Measurements from ENCODE around the gene TIAM1.

TIAM1 gene

GRCh38 chr21:31115249-31115648 lies 228.8 kb downstream of the TIAM1 start:
- DNase-seq (ENCODE audit: low read depth): no peak
- TF ChIP-seq MYC (IDR thresholded peaks at IDR 0.05; ENCODE audit: low read depth, low read length): no peak
- TF ChIP-seq, protein P1, sequence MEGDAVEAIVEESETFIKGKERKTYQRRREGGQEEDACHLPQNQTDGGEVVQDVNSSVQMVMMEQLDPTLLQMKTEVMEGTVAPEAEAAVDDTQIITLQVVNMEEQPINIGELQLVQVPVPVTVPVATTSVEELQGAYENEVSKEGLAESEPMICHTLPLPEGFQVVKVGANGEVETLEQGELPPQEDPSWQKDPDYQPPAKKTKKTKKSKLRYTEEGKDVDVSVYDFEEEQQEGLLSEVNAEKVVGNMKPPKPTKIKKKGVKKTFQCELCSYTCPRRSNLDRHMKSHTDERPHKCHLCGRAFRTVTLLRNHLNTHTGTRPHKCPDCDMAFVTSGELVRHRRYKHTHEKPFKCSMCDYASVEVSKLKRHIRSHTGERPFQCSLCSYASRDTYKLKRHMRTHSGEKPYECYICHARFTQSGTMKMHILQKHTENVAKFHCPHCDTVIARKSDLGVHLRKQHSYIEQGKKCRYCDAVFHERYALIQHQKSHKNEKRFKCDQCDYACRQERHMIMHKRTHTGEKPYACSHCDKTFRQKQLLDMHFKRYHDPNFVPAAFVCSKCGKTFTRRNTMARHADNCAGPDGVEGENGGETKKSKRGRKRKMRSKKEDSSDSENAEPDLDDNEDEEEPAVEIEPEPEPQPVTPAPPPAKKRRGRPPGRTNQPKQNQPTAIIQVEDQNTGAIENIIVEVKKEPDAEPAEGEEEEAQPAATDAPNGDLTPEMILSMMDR (IDR thresholded peaks at IDR 0.05; ENCODE audit: low read depth, low read length): no peak
- TF ChIP-seq POLR2A (IDR thresholded peaks at IDR 0.05; ENCODE audit: extremely low read depth, insufficient read length): no peak
- no peak for TF ChIP-seq MAX (IDR thresholded peaks at IDR 0.05; ENCODE audit: low read depth, low read length)
- H3K4me3 ChIP-seq (ENCODE audit: low read depth, low read length): no peak overlapping the region

GRCh38 chr21:31111093-31111492 lies 233.0 kb downstream of the TIAM1 start:
- no peak for DNase-seq (ENCODE audit: low read depth)
- H3K4me3 ChIP-seq (ENCODE audit: low read depth, low read length): no peak overlapping the region
- TF ChIP-seq MAX (IDR thresholded peaks at IDR 0.05; ENCODE audit: low read depth, low read length) (no peak), MYC (IDR thresholded peaks at IDR 0.05; ENCODE audit: low read depth, low read length) (no peak), POLR2A (IDR thresholded peaks at IDR 0.05; ENCODE audit: extremely low read depth, insufficient read length) (no peak)
- TF ChIP-seq, protein P1 (IDR thresholded peaks at IDR 0.05; ENCODE audit: low read depth, low read length): no peak

DNA sequence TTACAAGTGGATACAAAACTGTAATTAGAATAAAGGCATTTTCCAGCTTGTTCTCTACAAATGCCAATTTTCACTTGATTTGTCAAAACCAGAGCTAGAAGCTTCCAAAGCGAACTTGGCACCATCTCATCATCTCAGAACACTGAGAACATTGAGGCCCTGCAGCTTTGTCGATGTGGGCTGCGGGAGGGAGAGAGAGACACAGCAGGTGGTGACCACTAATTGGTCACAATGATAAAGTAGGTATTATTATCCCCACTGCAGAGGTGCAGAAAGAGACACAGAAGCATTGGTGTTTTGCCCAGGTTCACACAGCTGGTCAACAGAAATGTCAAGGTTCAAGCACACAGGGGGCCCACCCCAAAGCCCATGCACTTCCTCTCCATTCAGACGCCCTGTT lies 233.6 kb downstream of the TIAM1 start:
- no peak for DNase-seq (ENCODE audit: low read depth)
- H3K4me3 ChIP-seq (ENCODE audit: low read depth, low read length): no peak overlapping the region
- TF ChIP-seq POLR2A (IDR thresholded peaks at IDR 0.05; ENCODE audit: extremely low read depth, insufficient read length) (no peak), MAX (IDR thresholded peaks at IDR 0.05; ENCODE audit: low read depth, low read length) (no peak), MYC (IDR thresholded peaks at IDR 0.05; ENCODE audit: low read depth, low read length) (no peak)
- TF ChIP-seq, protein P1 (IDR thresholded peaks at IDR 0.05; ENCODE audit: low read depth, low read length): no peak

- no peak overlapping the region for H3K4me3 ChIP-seq (ENCODE audit: low read depth, low read length)
- TF ChIP-seq MAX (IDR thresholded peaks at IDR 0.05; ENCODE audit: low read depth, low read length) (no peak), POLR2A (IDR thresholded peaks at IDR 0.05; ENCODE audit: extremely low read depth, insufficient read length) (no peak), MYC (IDR thresholded peaks at IDR 0.05; ENCODE audit: low read depth, low read length) (no peak)
- TF ChIP-seq, protein P1 (IDR thresholded peaks at IDR 0.05; ENCODE audit: low read depth, low read length): no peak
- DNase-seq (ENCODE audit: low read depth): peak; percentile 18
These were observed 236.2 kb downstream of the TIAM1 start for GRCh38 chr21:31107871-31108270.

DNA sequence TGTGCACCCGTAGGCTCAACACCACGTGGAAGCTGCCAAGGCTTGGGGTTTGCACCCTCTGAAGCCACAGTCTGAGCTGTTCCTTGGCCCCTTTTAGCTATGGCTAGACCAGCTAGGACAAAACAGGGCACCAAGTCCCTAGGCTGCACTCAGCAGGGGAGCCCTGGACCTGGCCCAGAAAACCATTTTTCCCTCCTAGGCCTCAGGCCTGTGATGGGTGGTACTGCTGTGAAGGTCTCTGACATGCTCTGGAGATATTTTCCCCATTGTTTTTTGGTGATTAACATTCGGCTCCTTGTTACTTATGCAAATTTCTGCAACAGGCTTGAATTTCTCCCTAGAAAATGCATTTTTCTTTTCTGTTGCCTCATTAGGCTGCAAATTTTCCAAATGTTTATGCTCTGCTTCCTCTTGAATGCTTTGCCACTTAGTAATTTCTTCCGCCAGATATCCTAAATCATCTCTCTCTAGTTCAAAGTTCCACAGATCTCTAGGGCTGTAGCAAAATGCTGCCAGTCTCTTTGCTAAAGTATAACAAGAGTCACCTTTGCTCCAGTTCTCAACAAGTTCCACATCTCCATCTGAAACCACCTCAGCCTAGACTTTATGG lies 236.8 kb downstream of the TIAM1 start:
- no peak overlapping the region for H3K4me3 ChIP-seq (ENCODE audit: low read depth, low read length)
- no peak for DNase-seq (ENCODE audit: low read depth)
- TF ChIP-seq POLR2A (IDR thresholded peaks at IDR 0.05; ENCODE audit: extremely low read depth, insufficient read length) (no peak), MAX (IDR thresholded peaks at IDR 0.05; ENCODE audit: low read depth, low read length) (no peak), MYC (IDR thresholded peaks at IDR 0.05; ENCODE audit: low read depth, low read length) (no peak)
- TF ChIP-seq, protein P1 (IDR thresholded peaks at IDR 0.05; ENCODE audit: low read depth, low read length): no peak
